ENCODE results near the gene TMEM254. TPM values are rescaled to one million over a fixed set of nuclear protein-coding genes. Genes with fewer than 3 reads are reported as not detected.
A peak's percentile ranks its signal among the peaks of the same experiment; 100 is the strongest.

Gene TMEM254
- total RNA-seq, 6 donors from 2014 or later, result 5.7 to 22.4 (median 16.0) TPM

DNA sequence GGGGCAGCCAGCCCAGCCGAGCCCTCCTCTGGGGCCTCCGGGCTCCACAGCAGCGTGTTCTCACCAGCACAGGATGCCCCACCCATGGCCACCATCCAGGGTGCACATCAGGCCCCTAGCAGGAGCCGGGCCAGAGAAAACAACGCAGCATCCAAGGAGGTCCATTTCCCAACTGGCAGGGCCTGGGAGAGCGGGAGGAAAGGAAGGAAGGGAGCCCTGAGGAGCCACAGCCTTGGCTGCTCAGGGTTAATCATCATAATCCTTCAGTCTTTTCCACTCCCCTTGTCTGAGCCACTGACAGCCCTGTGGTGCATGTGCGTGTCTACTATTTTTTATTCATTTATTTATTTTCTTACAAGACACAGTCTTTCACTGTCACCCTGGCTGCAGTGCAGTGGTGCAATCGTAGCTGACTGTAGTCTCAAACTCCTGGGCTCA is 57.7 kb downstream of the TMEM254 start:
- peak overlapping the region; percentile 30 to 61 (median 42) for H3K27ac ChIP-seq
- no peaks in the 10 kb centered on the region for H3K36me3 ChIP-seq
- peak; percentile 56 to 86 for DNase-seq
- H3K4me3 ChIP-seq, result no peak overlapping the region
- ATAC-seq (ENCODE audit: low FRiP score in 2 of 2), result peak; percentile 58 to 80
- no peak for TF ChIP-seq POLR2A (IDR thresholded peaks at IDR 0.05)
- TF ChIP-seq POLR2AphosphoS5 (IDR thresholded peaks at IDR 0.05), result no peak
- TF ChIP-seq EP300 (IDR thresholded peaks at IDR 0.05), result peak in 1 of 4 donors; percentile 11
- peaks cover 13 to 17% (median 17%) of the 10 kb centered on the region in 4 donors for H3K4me1 ChIP-seq
- 51 to 60% methylated on average over 5 to 7 of the region's 8 CpGs for WGBS, 2 donors
- H3K27me3 ChIP-seq, result peaks cover 0 to 9% (median 2%) of the 10 kb centered on the region in 4 donors
- H3K9me3 ChIP-seq, result no peaks in the 10 kb centered on the region

DNA sequence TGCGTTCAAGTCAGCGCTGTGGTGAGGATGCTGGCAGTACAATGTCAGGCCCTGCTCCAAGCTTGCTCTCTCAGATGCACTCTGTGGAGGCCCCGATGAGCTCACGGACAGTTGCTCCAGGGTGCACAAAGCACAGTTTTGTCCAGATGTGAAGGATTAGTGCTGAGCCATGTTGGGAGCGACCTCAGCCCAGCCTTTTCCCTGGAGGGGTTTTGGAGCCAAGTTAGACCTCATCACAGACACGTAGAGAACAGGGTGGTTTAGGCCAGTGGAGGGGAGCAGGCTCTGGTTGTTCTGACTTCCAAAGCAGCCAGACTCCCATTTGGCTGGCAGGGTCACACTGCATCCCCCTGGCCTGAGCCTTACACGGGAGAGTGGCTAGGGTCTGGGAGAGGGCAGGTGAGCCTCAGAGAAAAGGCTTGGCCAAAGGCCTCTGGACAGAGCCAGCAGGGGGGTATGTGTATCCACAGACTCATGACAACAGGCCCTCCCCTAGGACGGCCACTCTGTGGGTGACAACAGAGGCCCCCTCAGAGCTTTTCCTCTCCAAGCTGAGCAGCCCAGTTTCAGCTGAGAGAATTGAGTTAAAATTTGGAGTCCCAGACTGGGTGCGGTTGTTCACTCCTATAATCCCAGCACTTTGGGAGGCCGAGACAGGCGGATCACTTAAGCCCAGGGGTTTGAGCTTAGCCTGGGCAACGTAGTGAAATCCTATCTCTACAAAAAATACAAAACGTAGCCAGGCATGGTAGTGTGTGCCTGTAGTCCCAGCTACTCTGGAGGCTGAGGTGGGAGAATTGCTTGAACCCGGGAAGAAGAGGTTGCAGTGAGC is 58.8 kb downstream of the TMEM254 start:
- H3K36me3 ChIP-seq, result no peaks in the 10 kb centered on the region
- peak overlapping the region; percentile 26 to 74 (median 57) for H3K27ac ChIP-seq
- H3K4me1 ChIP-seq, result peaks cover 13 to 16% (median 15%) of the 10 kb centered on the region in 4 donors
- no peak for TF ChIP-seq EP300 (IDR thresholded peaks at IDR 0.05)
- DNase-seq (no peak), ATAC-seq (ENCODE audit: low FRiP score in 2 of 2) (peak; percentile 36 to 82)
- peaks cover 0 to 9% (median 2%) of the 10 kb centered on the region in 4 donors for H3K27me3 ChIP-seq
- H3K9me3 ChIP-seq, result no peaks in the 10 kb centered on the region
- H3K4me3 ChIP-seq, result no peak overlapping the region
- 87 to 88% methylated on average over 9 to 14 of the region's 14 CpGs for WGBS, 2 donors

DNA sequence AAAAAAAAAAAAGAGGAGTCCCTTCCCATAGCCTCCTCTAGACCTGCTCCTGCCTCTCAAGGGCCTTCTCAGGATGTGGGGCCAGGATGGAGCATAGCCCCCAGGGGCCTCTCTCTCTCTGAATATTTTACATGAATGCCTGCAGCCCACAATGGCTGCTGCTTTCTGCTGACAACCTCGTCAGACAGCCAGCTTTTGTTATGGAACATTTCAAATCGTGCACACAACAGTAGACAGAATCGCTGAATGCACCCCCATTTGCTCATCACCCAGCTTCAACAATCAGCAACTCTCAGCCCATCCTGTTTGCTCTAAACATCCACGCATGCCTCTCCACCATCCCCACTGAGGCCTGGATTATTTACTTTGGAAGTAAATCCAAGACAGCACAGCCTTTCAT is 59.5 kb downstream of the TMEM254 start:
- 63 to 79% methylated on average over 2 to 4 of the region's 4 CpGs for WGBS, 2 donors
- ATAC-seq (ENCODE audit: low FRiP score in 2 of 2) (no peak), DNase-seq (no peak)
- Histone ChIP-seq H3K27me3 (peaks cover 0 to 4% (median 0%) of the 10 kb centered on the region in 4 donors), H3K4me3 (no peak overlapping the region), H3K36me3 (no peaks in the 10 kb centered on the region), H3K4me1 (peaks cover 8 to 10% (median 9%) of the 10 kb centered on the region in 4 donors), H3K9me3 (no peaks in the 10 kb centered on the region), H3K27ac (no peak overlapping the region)
- TF ChIP-seq EP300 (IDR thresholded peaks at IDR 0.05) (no peak), POLR2A (IDR thresholded peaks at IDR 0.05) (no peak), POLR2AphosphoS5 (IDR thresholded peaks at IDR 0.05) (no peak)
- TF ChIP-seq, protein P1, sequence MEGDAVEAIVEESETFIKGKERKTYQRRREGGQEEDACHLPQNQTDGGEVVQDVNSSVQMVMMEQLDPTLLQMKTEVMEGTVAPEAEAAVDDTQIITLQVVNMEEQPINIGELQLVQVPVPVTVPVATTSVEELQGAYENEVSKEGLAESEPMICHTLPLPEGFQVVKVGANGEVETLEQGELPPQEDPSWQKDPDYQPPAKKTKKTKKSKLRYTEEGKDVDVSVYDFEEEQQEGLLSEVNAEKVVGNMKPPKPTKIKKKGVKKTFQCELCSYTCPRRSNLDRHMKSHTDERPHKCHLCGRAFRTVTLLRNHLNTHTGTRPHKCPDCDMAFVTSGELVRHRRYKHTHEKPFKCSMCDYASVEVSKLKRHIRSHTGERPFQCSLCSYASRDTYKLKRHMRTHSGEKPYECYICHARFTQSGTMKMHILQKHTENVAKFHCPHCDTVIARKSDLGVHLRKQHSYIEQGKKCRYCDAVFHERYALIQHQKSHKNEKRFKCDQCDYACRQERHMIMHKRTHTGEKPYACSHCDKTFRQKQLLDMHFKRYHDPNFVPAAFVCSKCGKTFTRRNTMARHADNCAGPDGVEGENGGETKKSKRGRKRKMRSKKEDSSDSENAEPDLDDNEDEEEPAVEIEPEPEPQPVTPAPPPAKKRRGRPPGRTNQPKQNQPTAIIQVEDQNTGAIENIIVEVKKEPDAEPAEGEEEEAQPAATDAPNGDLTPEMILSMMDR (IDR thresholded peaks at IDR 0.05), result no peak

GRCh38 chr10:80139265-80139664 is 60.8 kb downstream of the TMEM254 start:
- WGBS, 2 donors, result 81 to 87% methylated on average over 2 of the region's 2 CpGs
- no peak overlapping the region for H3K4me3 ChIP-seq
- H3K36me3 ChIP-seq, result no peaks in the 10 kb centered on the region
- H3K4me1 ChIP-seq, result peaks cover 9 to 13% (median 12%) of the 10 kb centered on the region in 4 donors
- TF ChIP-seq POLR2A (IDR thresholded peaks at IDR 0.05) (no peak), EP300 (IDR thresholded peaks at IDR 0.05) (no peak)
- no peaks in the 10 kb centered on the region for H3K27me3 ChIP-seq
- H3K9me3 ChIP-seq, result no peaks in the 10 kb centered on the region
- DNase-seq (no peak), ATAC-seq (ENCODE audit: low FRiP score in 2 of 2) (no peak)
- H3K27ac ChIP-seq, result no peak overlapping the region

GRCh38 chr10:80140251-80140650 is 61.8 kb downstream of the TMEM254 start:
- no peak overlapping the region for H3K4me3 ChIP-seq
- H3K9me3 ChIP-seq, result no peaks in the 10 kb centered on the region
- H3K36me3 ChIP-seq, result no peaks in the 10 kb centered on the region
- H3K27me3 ChIP-seq, result no peaks in the 10 kb centered on the region
- TF ChIP-seq, protein P1 (IDR thresholded peaks at IDR 0.05), result no peak
- no peak for TF ChIP-seq POLR2A (IDR thresholded peaks at IDR 0.05)
- TF ChIP-seq POLR2AphosphoS5 (IDR thresholded peaks at IDR 0.05), result no peak
- TF ChIP-seq EP300 (IDR thresholded peaks at IDR 0.05), result no peak
- no peak for DNase-seq
- ATAC-seq (ENCODE audit: low FRiP score in 2 of 2), result no peak
- H3K27ac ChIP-seq, result no peak overlapping the region
- WGBS, 2 donors, result 85 to 96% methylated on average over 7 of the region's 7 CpGs
- peaks cover 17 to 21% (median 20%) of the 10 kb centered on the region in 4 donors for H3K4me1 ChIP-seq

DNA sequence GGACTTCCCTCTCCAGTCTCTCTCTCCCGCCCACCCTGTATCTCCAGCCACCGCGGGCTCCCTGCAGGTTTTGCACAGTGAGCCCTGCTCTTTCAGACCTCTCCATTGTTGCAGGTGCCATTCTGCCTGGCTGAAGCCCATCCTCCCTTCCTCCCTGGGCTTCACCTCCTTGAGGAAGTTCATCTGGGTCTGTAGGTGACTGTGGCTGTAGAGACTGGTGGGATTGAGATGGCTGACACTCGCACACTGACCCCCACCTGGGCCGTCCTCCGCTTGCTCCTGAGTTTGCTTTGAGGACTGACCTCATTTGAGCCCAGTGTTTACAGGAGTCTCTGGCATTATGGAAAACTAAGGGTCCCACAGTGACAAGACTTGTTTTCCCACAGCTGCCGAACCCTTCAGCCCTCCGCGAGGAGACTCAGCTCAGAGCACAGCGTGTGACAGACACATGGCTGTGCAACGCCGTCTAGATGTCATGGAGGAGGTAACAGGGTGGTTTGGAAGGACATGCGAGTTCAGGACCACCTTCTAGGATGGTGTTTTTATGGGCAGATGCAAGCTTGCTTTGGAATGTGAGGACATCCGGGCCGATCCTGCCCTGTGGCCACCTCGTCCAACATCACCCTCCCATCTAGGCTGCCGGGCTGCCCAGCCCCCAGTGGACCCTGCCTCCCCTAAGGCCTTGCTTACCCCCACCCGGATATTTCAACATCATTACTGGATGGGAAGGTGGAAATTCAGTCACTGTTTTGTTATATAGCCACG is 63.4 kb downstream of the TMEM254 start:
- peak in 1 of 2 donors; percentile 58 for DNase-seq
- Histone ChIP-seq H3K9me3 (no peaks in the 10 kb centered on the region), H3K27ac (no peak overlapping the region), H3K27me3 (no peaks in the 10 kb centered on the region), H3K36me3 (no peaks in the 10 kb centered on the region), H3K4me1 (peaks cover 15 to 25% (median 16%) of the 10 kb centered on the region in 4 donors), H3K4me3 (no peak overlapping the region)
- TF ChIP-seq, protein P1 (IDR thresholded peaks at IDR 0.05), result no peak
- TF ChIP-seq POLR2AphosphoS5 (IDR thresholded peaks at IDR 0.05) (no peak), EP300 (IDR thresholded peaks at IDR 0.05) (no peak), POLR2A (IDR thresholded peaks at IDR 0.05) (no peak)
- WGBS, 2 donors, result 56 to 60% methylated on average over 17 to 19 of the region's 19 CpGs
- no peak for ATAC-seq (ENCODE audit: low FRiP score in 2 of 2)
